Choroid plexus epithelial cell (primary cell): Measurements from ENCODE around the gene ARFGEF3.
"Not testable (repeated sequence)": the region's sequence is repeated elsewhere in the genome, so short reads cannot be mapped to it uniquely, and the experiment has no call there.

ENCODE experiments used
- DNase-seq: peaks from one replicate; pipeline ENCODE4 v3.0.0-alpha.2; 2010; ENCODE audit warnings: low read depth
- H3K4me3 ChIP-seq: 2 replicates; pipeline ENCODE4 v1.5.1; 2011; ENCODE audit warnings: low read depth, mild to moderate bottlenecking, control low read depth, low read length, moderate library complexity
- CTCF ChIP-seq: conservative IDR thresholded peaks from 2 replicates; pipeline ENCODE4 v1.5.1; 2011; ENCODE audit warnings: low read depth, mild to moderate bottlenecking, control low read depth, inconsistent platforms, low read length, moderate library complexity

Gene ARFGEF3

DNA sequence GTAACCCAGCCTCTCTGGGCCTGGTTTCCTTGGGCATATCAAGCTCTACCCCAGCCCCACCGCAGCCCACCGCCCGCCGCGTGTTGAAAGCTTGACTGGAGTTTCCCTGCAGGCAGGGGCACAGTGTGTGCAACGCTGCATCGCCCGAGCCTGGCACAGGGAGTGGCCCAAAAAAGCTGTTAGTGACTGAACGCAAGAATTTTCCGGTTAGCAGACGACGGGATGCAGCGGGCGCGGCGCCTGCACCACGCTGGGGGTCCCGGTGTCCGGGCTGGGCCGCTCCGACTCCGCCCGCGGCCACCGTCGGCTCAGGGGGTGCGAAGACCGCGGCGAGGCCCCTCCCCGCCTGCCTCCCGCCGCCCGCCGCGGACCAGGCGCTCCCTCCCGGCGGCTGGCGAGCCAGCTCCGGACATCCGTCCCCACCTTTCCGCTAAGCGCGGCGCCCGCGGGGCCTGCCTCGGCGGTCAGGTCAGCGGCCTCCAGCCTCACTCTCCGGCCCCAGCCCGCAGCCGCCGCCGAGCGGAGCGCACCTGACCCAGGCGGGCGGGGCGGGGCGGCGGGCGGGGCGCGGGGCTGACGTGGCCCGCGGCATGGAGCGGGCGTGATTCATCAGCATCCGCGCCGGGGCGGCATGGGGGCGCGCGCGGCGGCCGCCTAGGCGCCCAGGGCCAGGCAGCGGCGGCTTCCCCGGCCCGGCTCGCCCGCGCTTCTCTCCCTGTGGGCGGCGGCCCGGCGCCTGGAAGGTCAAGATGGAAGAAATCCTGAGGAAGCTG lies at the start of gene ARFGEF3:
TSS of gene ARFGEF3 (plus strand) at position 602 of the 773 bp plus-strand sequence. CDS start at position 750, 148 bp downstream.
- H3K4me3 ChIP-seq, result peak within 1 kb of the TSS; percentile 49
- DNase-seq, result no peak
- no peak for TF ChIP-seq CTCF

GRCh38 chr6:138113588-138114210 lies 48.0 kb upstream of the ARFGEF3 start:
- DNase-seq, result no peak

DNA sequence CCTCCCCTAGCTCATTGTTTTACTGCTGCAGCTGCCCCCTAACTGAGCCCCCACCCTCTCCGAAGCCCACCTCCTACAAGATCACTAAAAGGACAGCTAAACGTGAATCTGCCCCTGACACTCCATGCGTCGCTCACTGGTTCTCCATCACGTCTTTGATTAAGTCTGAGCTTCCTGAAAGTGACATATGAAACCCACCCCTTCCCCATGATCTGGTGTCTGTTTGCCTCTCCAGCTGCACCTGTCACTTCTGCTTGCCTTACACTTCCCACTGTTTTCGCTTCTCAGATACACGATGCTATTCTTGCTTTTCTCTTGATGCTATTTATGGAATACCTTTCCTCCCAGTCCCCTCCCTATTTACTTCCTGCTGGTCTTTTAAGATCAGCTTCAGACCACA lies 46.5 kb upstream of the ARFGEF3 start:
- TF ChIP-seq CTCF, result no peak

More at GRCh38 chr6:138113588-138114210, 48.0 kb upstream of the ARFGEF3 start:
- TF ChIP-seq CTCF, result peak; percentile 20
- H3K4me3 ChIP-seq, result no peak overlapping the region

GRCh38 chr6:138115877-138116660 lies 45.7 kb upstream of the ARFGEF3 start:
- TF ChIP-seq CTCF, result peak; percentile 75
- no peak overlapping the region for H3K4me3 ChIP-seq
- peak; percentile 86 for DNase-seq

More for the DNA sequence above, 46.5 kb upstream of the ARFGEF3 start:
- no peak overlapping the region for H3K4me3 ChIP-seq
- DNase-seq, result no peak

DNA sequence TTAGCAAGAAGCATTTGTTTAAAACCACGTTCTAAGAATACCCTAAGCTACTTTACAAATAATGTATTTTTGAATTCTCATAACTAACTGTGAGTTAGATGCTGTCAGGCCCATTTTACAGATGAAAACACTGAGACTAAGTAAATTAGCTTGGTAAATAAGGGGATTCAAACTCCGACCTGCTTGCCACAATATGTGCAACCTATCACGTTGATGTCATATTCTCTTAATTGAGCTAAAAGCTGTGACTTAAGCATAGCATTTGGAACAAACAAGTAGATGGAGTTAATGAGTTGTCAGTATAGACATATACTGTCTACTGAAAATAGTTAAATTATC lies 45.1 kb upstream of the ARFGEF3 start:
- DNase-seq, result no peak
- H3K4me3 ChIP-seq, result no peak overlapping the region
- no peak for TF ChIP-seq CTCF

DNA sequence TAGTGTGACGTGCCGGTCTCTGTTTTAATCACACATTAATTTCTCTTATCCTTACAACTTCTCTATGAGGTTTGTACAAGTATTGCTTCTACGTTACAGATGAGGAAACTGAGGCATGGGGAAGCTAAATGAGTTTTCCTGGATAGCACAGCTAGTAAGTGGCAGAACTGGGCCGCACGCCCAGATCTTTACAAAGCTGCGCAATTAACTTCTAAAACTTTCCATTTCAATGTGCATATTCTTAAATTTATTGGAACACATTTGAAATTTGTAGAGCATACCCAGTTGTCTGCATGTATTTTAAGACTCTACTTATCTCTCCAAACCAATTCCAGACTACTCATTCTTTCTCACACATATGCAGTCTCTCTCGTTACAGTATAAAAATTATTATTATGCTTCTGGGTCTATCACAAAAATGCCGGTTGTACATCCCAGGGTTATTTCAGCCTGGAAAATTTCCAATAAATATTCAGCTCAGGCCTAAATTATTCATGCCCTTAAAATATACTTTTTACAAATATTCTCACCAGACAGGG lies 44.3 kb upstream of the ARFGEF3 start:
- TF ChIP-seq CTCF, result no peak
- H3K4me3 ChIP-seq, result no peak overlapping the region
- no peak for DNase-seq

DNA sequence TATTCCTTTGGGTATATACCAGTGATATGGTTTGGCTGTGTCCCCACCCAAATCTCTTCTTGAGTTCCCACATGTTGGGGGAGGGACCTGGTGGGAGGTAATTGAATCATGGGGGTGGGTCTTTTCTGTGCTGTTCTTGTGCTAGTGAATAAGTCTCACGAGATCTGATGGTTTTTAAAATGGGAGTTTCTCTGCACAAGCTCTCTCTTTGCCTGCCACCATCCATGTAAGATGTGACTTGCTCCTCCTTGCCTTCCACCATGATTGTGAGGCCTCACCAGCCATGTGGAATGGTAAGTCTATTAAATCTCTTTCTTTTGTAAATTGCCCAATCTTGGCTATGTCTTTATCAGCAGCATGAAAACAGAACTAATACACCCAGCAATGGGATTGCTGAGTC lies 42.5 kb upstream of the ARFGEF3 start:
- H3K4me3 ChIP-seq, DNase-seq: not testable (repeated sequence)
